CD4-positive, alpha-beta T cell (primary cell): ENCODE data around the gene MGAT1. TPM values are rescaled to one million over a fixed set of nuclear protein-coding genes. Genes with fewer than 3 reads are reported as not detected.

Experiments
- ATAC-seq: fragments of 200-7000 bp; cut with Tn5 transposase; one replicate; pipeline ENCODE4 v1.10.0; 2022; ENCODE audit warnings: mild to moderate bottlenecking; ENCODE audit not compliant: poor library complexity
- CTCF ChIA-PET: fragments of 350-600 bp; sonication (Branson Sonifier 250); formaldehyde crosslinking; loops from one replicate; lab custom pipeline; 2021; ENCODE audit warnings: antibody characterized with exemption, inconsistent platforms; lab: Charles Lee
- POLR2A ChIA-PET: fragments of 350-600 bp; sonication (Branson Sonifier 250); formaldehyde crosslinking; loops from one replicate; lab custom pipeline; 2021; ENCODE audit warnings: antibody characterized with exemption, inconsistent platforms; lab: Charles Lee
- DNase-seq, 14 experiments: peaks; one replicate each; pipeline ENCODE4 v3.0.0-alpha.2; 2013 to 2020; ENCODE audit warnings: mixed read lengths in 2 of 14
- H3K27ac ChIP-seq, 2 donors: one replicate each; pipeline versions ENCODE4 v1.5.1 to v1.7.0; 2013; ENCODE audit warnings: low read length in 2 of 2, low read depth in 1 of 2, mild to moderate bottlenecking in 1 of 2
- H3K27me3 ChIP-seq, 2 experiments: 1 replicate in 1 of 2; 2 replicates in 1 of 2; pipeline versions ENCODE4 v1.6.1 to v1.7.0; 2013; ENCODE audit warnings: low read length in 2 of 2, control low read depth in 1 of 2, mild to moderate bottlenecking in 1 of 2, moderate library complexity in 1 of 2; ENCODE audit not compliant: insufficient read depth in 2 of 2, control insufficient read depth in 1 of 2
- H3K36me3 ChIP-seq: one replicate; pipeline ENCODE4 v1.6.1; 2013; ENCODE audit warnings: low read length, control low read depth; ENCODE audit not compliant: insufficient read depth
- H3K4me1 ChIP-seq: one replicate; pipeline ENCODE4 v1.6.1; 2013; ENCODE audit warnings: low read length, control low read depth; ENCODE audit not compliant: insufficient read depth
- H3K4me3 ChIP-seq: one replicate; pipeline ENCODE4 v1.5.1; 2013; ENCODE audit warnings: mild to moderate bottlenecking, low read length, moderate library complexity
- H3K9me3 ChIP-seq, 2 experiments: 1 replicate in 1 of 2; 2 replicates in 1 of 2; pipeline versions ENCODE4 v1.6.1 to v1.7.0; 2013; ENCODE audit warnings: low read length in 2 of 2, mild to moderate bottlenecking in 2 of 2, control low read depth in 1 of 2, moderate library complexity in 1 of 2; ENCODE audit not compliant: control insufficient read depth in 1 of 2, insufficient read depth in 1 of 2
- H3K27ac Mint-ChIP-seq: one replicate; pipeline ENCODE4 v1.8.0; 2020; ENCODE audit warnings: mixed read lengths
- H3K27me3 Mint-ChIP-seq: one replicate; pipeline ENCODE4 v1.8.0; 2021; ENCODE audit warnings: mixed read lengths
- H3K36me3 Mint-ChIP-seq: one replicate; pipeline ENCODE4 v1.8.0; 2021; ENCODE audit warnings: low read depth, mixed read lengths
- H3K4me1 Mint-ChIP-seq: one replicate; pipeline ENCODE4 v1.8.0; 2021; ENCODE audit warnings: low read depth, mixed read lengths
- H3K4me3 Mint-ChIP-seq: one replicate; pipeline ENCODE4 v1.8.0; 2020; ENCODE audit warnings: mild to moderate bottlenecking, mixed read lengths
- H3K9me3 Mint-ChIP-seq: one replicate; pipeline ENCODE4 v1.8.0; 2020; ENCODE audit warnings: mixed read lengths
- CTCF ChIP-seq: fragments of 200-600 bp; IDR thresholded peaks from one replicate; pipeline ENCODE4 v1.8.0; 2022; ENCODE audit warnings: antibody characterized with exemption, mild to moderate bottlenecking
- intact Hi-C, 2 experiments: fragments of 100-400 bp; cut with DNase I in 1 of 2; cut with micrococcal nuclease in 1 of 2; formaldehyde crosslinking; loops; one replicate each; pipeline versions ENCODE4 v1.15.1 to v1.9.0; 2023 to 2025; cut with DNase I, micrococcal nuclease
- total RNA-seq, 174 experiments: library from RNA in 2 of 174; stranded (reverse) in 2 of 174; gene quantifications; one replicate each; pipeline ENCODE4 v1.2.3 and lab custom pipeline; 2021 to 2026

The MGAT1 gene
- total RNA-seq, 2 experiments from 2014 or later, result 49.0 to 60.2 TPM

GRCh38 chr5:180818677-180819341 is 16.2 kb upstream of the MGAT1 start:
- CTCF ChIA-PET, result interaction anchor here (1.0 kb wide), 1 partner anchor 42 kb away, joined by 3 read pairs; no protein-coding TSS in a partner anchor
- Mint-ChIP-seq H3K27ac (no peak overlapping the region), H3K4me3 (no peak overlapping the region), H3K4me1 (peaks cover 40% of the 10 kb centered on the region), H3K9me3 (no peaks in the 10 kb centered on the region), H3K27me3 (no peaks in the 10 kb centered on the region), H3K36me3 (no peaks in the 10 kb centered on the region)
- no peak for DNase-seq
- POLR2A ChIA-PET, result interaction anchor here (19.8 kb wide), 1 partner anchor 15 kb away, joined by 612 read pairs; no protein-coding TSS in a partner anchor
- Histone ChIP-seq H3K9me3 (no peaks in the 10 kb centered on the region), H3K27ac (no peak overlapping the region), H3K36me3 (no peaks in the 10 kb centered on the region), H3K4me1 (peaks cover 21% of the 10 kb centered on the region), H3K4me3 (no peak overlapping the region), H3K27me3 (no peaks in the 10 kb centered on the region)
- intact Hi-C loops, result no loop called here
- no peak for ATAC-seq
- TF ChIP-seq CTCF, result no peak

- ATAC-seq, result no peak
- no peaks in the 10 kb centered on the region for H3K27me3 ChIP-seq
- POLR2A ChIA-PET, result interaction anchor here (0.6 to 19.8 kb wide), 2 partner anchors 10 to 15 kb away, joined by 3 to 612 read pairs; no protein-coding TSS in a partner anchor
- Mint-ChIP-seq H3K4me3 (no peak overlapping the region), H3K36me3 (no peaks in the 10 kb centered on the region), H3K27ac (peak overlapping the region; percentile 80), H3K27me3 (no peaks in the 10 kb centered on the region), H3K9me3 (no peaks in the 10 kb centered on the region), H3K4me1 (peaks cover 42% of the 10 kb centered on the region)
- DNase-seq, result peak in 1 of 14 experiments; percentile 31
- CTCF ChIA-PET, result interaction anchor here (1.0 kb wide), 1 partner anchor 42 kb away, joined by 3 read pairs; no protein-coding TSS in a partner anchor
- H3K36me3 ChIP-seq, result no peaks in the 10 kb centered on the region
- peaks cover 20% of the 10 kb centered on the region for H3K4me1 ChIP-seq
- no peak for TF ChIP-seq CTCF
- H3K4me3 ChIP-seq, result no peak overlapping the region
- H3K27ac ChIP-seq, result no peak overlapping the region
- H3K9me3 ChIP-seq, result no peaks in the 10 kb centered on the region
- intact Hi-C loops, result no loop called here
These were observed 15.5 kb upstream of the MGAT1 start for GRCh38 chr5:180817893-180818674.

GRCh38 chr5:180816608-180817534 is 14.3 kb upstream of the MGAT1 start:
- intact Hi-C loops, result no loop called here
- no peak for TF ChIP-seq CTCF
- ChIA-PET POLR2A (interaction anchor here (0.6 to 19.8 kb wide), 6 partner anchors 8 to 80 kb away, joined by 3 to 612 read pairs (median 6); partner anchors contain the start of gene MGAT1), CTCF (interaction anchor here (0.9 to 1.2 kb wide), 3 partner anchors 14 to 348 kb away, joined by 3 to 4 read pairs (median 3); no protein-coding TSS in a partner anchor)
- no peaks in the 10 kb centered on the region for H3K27me3 Mint-ChIP-seq
- ATAC-seq (peak; percentile 71), DNase-seq (peak in 3 of 14 experiments; percentile 31 to 59 (median 59))
- Histone ChIP-seq H3K27ac (no peak overlapping the region), H3K27me3 (no peaks in the 10 kb centered on the region), H3K4me1 (peaks cover 22% of the 10 kb centered on the region), H3K36me3 (no peaks in the 10 kb centered on the region), H3K9me3 (no peaks in the 10 kb centered on the region), H3K4me3 (peak overlapping the region; percentile 5)
- peak overlapping the region; percentile 80 for H3K27ac Mint-ChIP-seq
- H3K4me1 Mint-ChIP-seq, result peaks cover 50% of the 10 kb centered on the region
- H3K9me3 Mint-ChIP-seq, result no peaks in the 10 kb centered on the region
- peak overlapping the region; percentile 79 for H3K4me3 Mint-ChIP-seq
- H3K36me3 Mint-ChIP-seq, result no peaks in the 10 kb centered on the region
